ENCODE results near the gene SLC39A11.

GRCh38 chr17:73060721-73061120, 31.8 kb downstream of the SLC39A11 start:
- TF ChIP-seq CTCF (conservative IDR thresholded peaks at IDR 0.05; ENCODE audit: low read length) (no peak), EZH2phosphoT487 (IDR thresholded peaks at IDR 0.05; ENCODE audit: borderline replicate concordance, low read depth, low read length) (no peak)

All from OCI-LY7 (cell line).